CD4-positive, alpha-beta T cell (primary cell): Measurements from ENCODE around the gene OSBPL1A. TPM values are rescaled to one million over a fixed set of nuclear protein-coding genes. Genes with fewer than 3 reads are reported as not detected.
A peak's percentile ranks its signal among the peaks of the same experiment; 100 is the strongest.

Experiments
- ATAC-seq: fragments of 200-7000 bp; cut with Tn5 transposase; one replicate; pipeline ENCODE4 v1.10.0; 2022; ENCODE audit warnings: mild to moderate bottlenecking; ENCODE audit not compliant: poor library complexity
- CTCF ChIA-PET: fragments of 350-600 bp; sonication (Branson Sonifier 250); formaldehyde crosslinking; loops from one replicate; lab custom pipeline; 2021; ENCODE audit warnings: antibody characterized with exemption, inconsistent platforms; lab: Charles Lee
- POLR2A ChIA-PET: fragments of 350-600 bp; sonication (Branson Sonifier 250); formaldehyde crosslinking; loops from one replicate; lab custom pipeline; 2021; ENCODE audit warnings: antibody characterized with exemption, inconsistent platforms; lab: Charles Lee
- DNase-seq, 14 experiments: peaks; one replicate each; pipeline ENCODE4 v3.0.0-alpha.2; 2013 to 2020; ENCODE audit warnings: mixed read lengths in 2 of 14
- H3K27ac ChIP-seq, 2 donors: one replicate each; pipeline versions ENCODE4 v1.5.1 to v1.7.0; 2013; ENCODE audit warnings: low read length in 2 of 2, low read depth in 1 of 2, mild to moderate bottlenecking in 1 of 2
- H3K27me3 ChIP-seq, 2 experiments: 1 replicate in 1 of 2; 2 replicates in 1 of 2; pipeline versions ENCODE4 v1.6.1 to v1.7.0; 2013; ENCODE audit warnings: low read length in 2 of 2, control low read depth in 1 of 2, mild to moderate bottlenecking in 1 of 2, moderate library complexity in 1 of 2; ENCODE audit not compliant: insufficient read depth in 2 of 2, control insufficient read depth in 1 of 2
- H3K36me3 ChIP-seq: one replicate; pipeline ENCODE4 v1.6.1; 2013; ENCODE audit warnings: low read length, control low read depth; ENCODE audit not compliant: insufficient read depth
- H3K4me1 ChIP-seq: one replicate; pipeline ENCODE4 v1.6.1; 2013; ENCODE audit warnings: low read length, control low read depth; ENCODE audit not compliant: insufficient read depth
- H3K4me3 ChIP-seq: one replicate; pipeline ENCODE4 v1.5.1; 2013; ENCODE audit warnings: mild to moderate bottlenecking, low read length, moderate library complexity
- H3K9me3 ChIP-seq, 2 experiments: 1 replicate in 1 of 2; 2 replicates in 1 of 2; pipeline versions ENCODE4 v1.6.1 to v1.7.0; 2013; ENCODE audit warnings: low read length in 2 of 2, mild to moderate bottlenecking in 2 of 2, control low read depth in 1 of 2, moderate library complexity in 1 of 2; ENCODE audit not compliant: control insufficient read depth in 1 of 2, insufficient read depth in 1 of 2
- H3K27ac Mint-ChIP-seq: one replicate; pipeline ENCODE4 v1.8.0; 2020; ENCODE audit warnings: mixed read lengths
- H3K27me3 Mint-ChIP-seq: one replicate; pipeline ENCODE4 v1.8.0; 2021; ENCODE audit warnings: mixed read lengths
- H3K36me3 Mint-ChIP-seq: one replicate; pipeline ENCODE4 v1.8.0; 2021; ENCODE audit warnings: low read depth, mixed read lengths
- H3K4me1 Mint-ChIP-seq: one replicate; pipeline ENCODE4 v1.8.0; 2021; ENCODE audit warnings: low read depth, mixed read lengths
- H3K4me3 Mint-ChIP-seq: one replicate; pipeline ENCODE4 v1.8.0; 2020; ENCODE audit warnings: mild to moderate bottlenecking, mixed read lengths
- H3K9me3 Mint-ChIP-seq: one replicate; pipeline ENCODE4 v1.8.0; 2020; ENCODE audit warnings: mixed read lengths
- CTCF ChIP-seq: fragments of 200-600 bp; IDR thresholded peaks from one replicate; pipeline ENCODE4 v1.8.0; 2022; ENCODE audit warnings: antibody characterized with exemption, mild to moderate bottlenecking
- intact Hi-C, 2 experiments: fragments of 100-400 bp; cut with DNase I in 1 of 2; cut with micrococcal nuclease in 1 of 2; formaldehyde crosslinking; loops; one replicate each; pipeline versions ENCODE4 v1.15.1 to v1.9.0; 2023 to 2025; cut with DNase I, micrococcal nuclease
- total RNA-seq, 174 experiments: library from RNA in 2 of 174; stranded (reverse) in 2 of 174; gene quantifications; one replicate each; pipeline ENCODE4 v1.2.3 and lab custom pipeline; 2021 to 2026

Gene OSBPL1A
- total RNA-seq, 2 experiments from 2014 or later, result 2.7 TPM

DNA sequence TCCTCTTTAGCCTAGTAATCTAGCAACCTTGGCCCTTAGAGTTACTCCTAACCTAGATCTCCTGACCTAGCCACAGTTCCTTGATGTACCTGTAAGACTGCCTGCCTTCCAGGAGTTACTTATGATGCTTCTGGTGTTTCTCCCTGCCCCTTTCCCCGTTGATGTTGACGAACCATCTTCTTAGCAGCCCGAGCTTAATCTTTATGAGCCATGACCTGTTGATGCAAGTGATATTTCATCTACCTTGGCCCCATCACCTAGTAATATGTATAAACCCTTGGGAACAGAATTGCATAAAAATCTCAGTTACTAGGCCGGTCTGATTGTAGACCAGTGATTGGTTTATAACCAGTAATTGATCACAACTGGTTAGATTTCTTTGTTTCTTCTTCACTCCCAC lies 31.6 kb upstream of the OSBPL1A start:
- Histone ChIP-seq H3K36me3 (no peaks in the 10 kb centered on the region), H3K4me3 (no peak overlapping the region), H3K27ac (no peak overlapping the region), H3K9me3 (peaks cover 0 to 5% of the 10 kb centered on the region in 2 experiments), H3K4me1 (peaks cover 17% of the 10 kb centered on the region), H3K27me3 (peaks cover 0 to 3% of the 10 kb centered on the region in 2 experiments)
- ChIA-PET CTCF (no interaction called here), POLR2A (no interaction called here)
- peaks cover 7% of the 10 kb centered on the region for H3K9me3 Mint-ChIP-seq
- ATAC-seq, result no peak
- peaks cover 32% of the 10 kb centered on the region for H3K4me1 Mint-ChIP-seq
- TF ChIP-seq CTCF, result no peak
- intact Hi-C loops, result loop anchor here in 1 of 2 experiments (5.0 to 10.0 kb wide), 2 partner anchors 37 to 844 kb away; partner anchors contain the start of gene NPC1
- no peak overlapping the region for H3K27ac Mint-ChIP-seq
- H3K36me3 Mint-ChIP-seq, result peaks cover 36% of the 10 kb centered on the region
- no peak overlapping the region for H3K4me3 Mint-ChIP-seq
- no peak for DNase-seq
- H3K27me3 Mint-ChIP-seq, result peaks cover 6% of the 10 kb centered on the region

DNA sequence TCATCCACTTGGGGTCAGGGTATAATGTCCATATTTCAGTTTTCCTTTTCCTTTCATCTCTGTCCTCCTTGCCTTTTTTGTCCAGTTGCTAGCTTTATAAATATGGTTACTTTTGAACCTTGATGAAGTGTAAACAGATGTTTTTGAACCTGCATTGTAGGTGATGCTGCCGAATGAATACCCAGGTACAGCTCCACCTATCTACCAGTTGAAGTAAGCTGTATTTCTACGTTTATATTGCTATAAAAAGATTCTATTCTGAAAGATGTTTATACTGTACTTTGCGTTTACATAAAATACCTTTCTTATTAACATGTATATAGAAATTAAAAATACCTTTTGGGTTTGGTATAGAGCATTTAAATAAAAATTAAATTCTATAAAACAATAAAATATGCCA lies 31.1 kb upstream of the OSBPL1A start:
- intact Hi-C loops, result loop anchor here in 1 of 2 experiments (5.0 to 10.0 kb wide), 2 partner anchors 36 to 844 kb away; partner anchors contain the start of gene NPC1
- peaks cover 10% of the 10 kb centered on the region for H3K27me3 Mint-ChIP-seq
- ATAC-seq (no peak), DNase-seq (no peak)
- H3K4me1 Mint-ChIP-seq, result peaks cover 32% of the 10 kb centered on the region
- H3K27ac Mint-ChIP-seq, result no peak overlapping the region
- H3K36me3 Mint-ChIP-seq, result peaks cover 36% of the 10 kb centered on the region
- peak overlapping the region; percentile 77 for H3K4me3 Mint-ChIP-seq
- Histone ChIP-seq H3K27me3 (peaks cover 0 to 4% of the 10 kb centered on the region in 2 experiments), H3K36me3 (no peaks in the 10 kb centered on the region), H3K4me1 (peaks cover 17% of the 10 kb centered on the region), H3K27ac (no peak overlapping the region), H3K4me3 (no peak overlapping the region), H3K9me3 (peaks cover 0 to 5% of the 10 kb centered on the region in 2 experiments)
- no peak for TF ChIP-seq CTCF
- peaks cover 7% of the 10 kb centered on the region for H3K9me3 Mint-ChIP-seq
- CTCF ChIA-PET, result no interaction called here
- POLR2A ChIA-PET, result interaction anchor here (0.6 kb wide), 1 partner anchor 154 kb away, joined by 3 read pairs; no protein-coding TSS in a partner anchor

GRCh38 chr18:24427484-24427883 lies 29.9 kb upstream of the OSBPL1A start:
- Mint-ChIP-seq H3K4me3 (peak overlapping the region; percentile 90), H3K9me3 (peaks cover 7% of the 10 kb centered on the region), H3K36me3 (peaks cover 32% of the 10 kb centered on the region), H3K4me1 (peaks cover 32% of the 10 kb centered on the region), H3K27me3 (peaks cover 22% of the 10 kb centered on the region), H3K27ac (peak overlapping the region; percentile 69)
- ATAC-seq (no peak), DNase-seq (no peak)
- CTCF ChIA-PET, result no interaction called here
- POLR2A ChIA-PET, result interaction anchor here (0.5 to 1.4 kb wide), 4 partner anchors 14 to 974 kb away, joined by 3 to 6 read pairs (median 4); partner anchors contain the start of gene OSBPL1A
- TF ChIP-seq CTCF, result no peak
- Histone ChIP-seq H3K27me3 (peaks cover 0 to 7% of the 10 kb centered on the region in 2 experiments), H3K4me1 (peaks cover 17% of the 10 kb centered on the region), H3K4me3 (no peak overlapping the region), H3K36me3 (no peaks in the 10 kb centered on the region), H3K27ac (no peak overlapping the region), H3K9me3 (peaks cover 0 to 5% of the 10 kb centered on the region in 2 experiments)
- intact Hi-C loops, result loop anchor here in 1 of 2 experiments (5.0 to 10.0 kb wide), 2 partner anchors 35 to 843 kb away; partner anchors contain the start of gene NPC1
